Subcutaneous abdominal adipose tissue (tissue), 5 donors: ENCODE results near the gene SLC30A2.
A peak's percentile ranks its signal among the peaks of the same experiment; 100 is the strongest.

ENCODE experiments used
- H3K27ac ChIP-seq: one replicate; pipeline ENCODE4 v1.7.0; 2013; ENCODE audit warnings: low read depth, mild to moderate bottlenecking, inconsistent platforms, low read length, moderate library complexity
- H3K27me3 ChIP-seq, 5 donors: one replicate each; pipeline ENCODE4 v1.7.0; 2013; ENCODE audit warnings: low read length in 5 of 5, inconsistent platforms in 1 of 5; ENCODE audit not compliant: control insufficient read depth in 5 of 5, insufficient read depth in 4 of 5
- H3K36me3 ChIP-seq, 5 donors: one replicate each; pipeline ENCODE4 v1.7.0; 2013; ENCODE audit warnings: low read length in 5 of 5; ENCODE audit not compliant: control insufficient read depth in 5 of 5, insufficient read depth in 5 of 5
- H3K4me1 ChIP-seq, 5 donors: one replicate each; pipeline ENCODE4 v1.7.0; 2013; ENCODE audit warnings: low read length in 5 of 5, mild to moderate bottlenecking in 3 of 5, moderate library complexity in 1 of 5; ENCODE audit not compliant: control insufficient read depth in 5 of 5, insufficient read depth in 5 of 5
- H3K4me3 ChIP-seq, 5 donors: one replicate each; pipeline ENCODE4 v1.7.0; 2013; ENCODE audit warnings: low read length in 5 of 5, low read depth in 1 of 5
- H3K9ac ChIP-seq, 5 donors: one replicate each; pipeline ENCODE4 v1.7.0; 2013; ENCODE audit warnings: low read length in 5 of 5, mild to moderate bottlenecking in 4 of 5, moderate library complexity in 3 of 5
- H3K9me3 ChIP-seq, 5 donors: one replicate each; pipeline ENCODE4 v1.7.0; 2013; ENCODE audit warnings: low read length in 5 of 5; ENCODE audit not compliant: control insufficient read depth in 5 of 5
- donor health status: healthy.
- donor health status: healthy.
- donor health status: healthy.
- donor health status: healthy.
- donor health status: healthy.

The SLC30A2 gene

DNA sequence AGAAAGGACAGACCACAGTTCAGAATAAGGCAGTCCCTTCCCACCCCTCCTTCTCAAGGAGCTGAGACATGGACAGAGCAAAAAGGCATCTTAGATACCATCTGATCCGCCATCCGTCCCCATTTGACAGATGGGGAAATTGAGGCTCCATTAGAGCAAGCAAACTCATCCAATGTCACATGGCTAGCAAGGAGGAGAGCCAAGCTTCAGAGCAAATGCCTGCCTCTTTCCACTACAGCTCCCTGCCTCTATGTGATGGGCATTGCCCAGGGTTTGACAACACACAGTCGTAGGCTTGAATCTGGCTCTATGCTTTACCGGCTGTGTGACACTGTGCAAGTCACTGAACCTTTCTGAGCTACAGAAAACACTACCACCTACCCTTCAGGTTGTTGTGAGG is 3.9 kb downstream of the SLC30A2 start:
- H3K9ac ChIP-seq = no peak overlapping the region
- peaks cover 32 to 53% (median 49%) of the 10 kb centered on the region in 5 donors for H3K27me3 ChIP-seq
- H3K4me1 ChIP-seq = peaks cover 0 to 12% (median 3%) of the 10 kb centered on the region in 5 donors
- H3K4me3 ChIP-seq = no peak overlapping the region
- H3K27ac ChIP-seq = no peak overlapping the region
- no peaks in the 10 kb centered on the region for H3K9me3 ChIP-seq
- H3K36me3 ChIP-seq = no peaks in the 10 kb centered on the region

DNA sequence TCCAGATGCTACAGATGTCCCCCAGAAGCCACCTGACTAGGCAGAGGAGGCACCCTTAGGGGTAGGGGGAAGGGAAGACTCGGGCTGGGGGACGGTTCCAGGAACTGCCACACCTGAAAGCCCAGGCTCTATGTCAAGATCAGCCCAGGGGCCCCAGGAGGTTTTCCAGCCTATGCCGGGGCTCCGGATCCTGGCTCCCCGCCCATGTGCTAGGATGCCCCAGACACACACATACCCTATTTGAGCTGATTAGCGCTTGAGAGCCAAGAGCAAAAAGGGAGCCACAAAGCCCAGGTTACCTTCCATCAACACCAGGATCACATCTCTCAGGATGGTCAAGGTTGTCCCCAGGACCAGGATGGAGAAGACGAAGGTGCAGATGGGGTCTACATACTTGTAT is 4.5 kb downstream of the SLC30A2 start:
- Histone ChIP-seq H3K9me3 (no peaks in the 10 kb centered on the region), H3K4me1 (peaks cover 0 to 10% (median 3%) of the 10 kb centered on the region in 5 donors), H3K4me3 (no peak overlapping the region), H3K27me3 (peaks cover 29 to 48% (median 43%) of the 10 kb centered on the region in 5 donors), H3K9ac (no peak overlapping the region), H3K27ac (no peak overlapping the region), H3K36me3 (no peaks in the 10 kb centered on the region)

DNA sequence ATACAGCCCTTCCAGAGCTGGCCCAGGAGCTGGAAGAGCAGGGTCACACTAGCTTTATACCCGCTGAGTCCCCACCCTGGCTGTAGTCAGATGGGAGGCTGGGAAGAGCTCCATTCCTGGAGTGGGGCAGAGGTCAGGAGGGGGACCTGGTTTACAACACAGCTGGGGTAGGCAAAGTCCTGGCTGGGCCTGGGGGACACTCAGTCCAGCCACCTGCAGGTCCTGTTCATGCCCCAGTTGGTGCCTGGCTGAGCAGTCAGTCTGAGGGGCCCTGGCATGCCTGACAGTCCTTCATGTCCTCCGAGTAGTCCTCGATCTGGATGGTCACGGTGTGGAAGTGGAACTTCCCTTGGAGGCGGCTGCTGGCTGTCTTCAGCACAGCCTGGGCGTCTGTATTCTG is 7.0 kb downstream of the SLC30A2 start:
- Histone ChIP-seq H3K9me3 (no peaks in the 10 kb centered on the region), H3K4me3 (no peak overlapping the region), H3K9ac (no peak overlapping the region), H3K36me3 (no peaks in the 10 kb centered on the region), H3K4me1 (peaks cover 0 to 20% (median 11%) of the 10 kb centered on the region in 5 donors), H3K27ac (no peak overlapping the region), H3K27me3 (peaks cover 12 to 35% (median 25%) of the 10 kb centered on the region in 5 donors)

DNA sequence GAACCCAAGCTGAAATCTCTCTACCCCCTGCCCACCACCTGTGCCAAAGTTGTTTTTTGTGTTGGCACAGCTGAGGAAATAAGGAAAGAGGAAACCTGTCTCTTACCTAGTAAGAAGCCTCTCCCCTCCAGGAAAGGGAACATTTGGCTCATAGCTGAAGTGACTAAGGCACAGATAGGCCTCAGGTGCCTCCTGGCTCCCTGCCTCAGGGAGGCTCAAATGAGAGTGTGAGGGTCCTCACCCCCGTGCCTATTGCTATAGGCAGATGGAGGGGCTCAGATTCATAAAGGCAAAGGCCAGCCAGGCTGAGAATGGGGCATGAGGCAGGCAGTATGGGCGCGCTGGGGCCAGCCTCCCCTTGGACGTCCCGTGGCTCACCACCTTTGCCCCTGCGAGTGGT is 7.4 kb downstream of the SLC30A2 start:
- Histone ChIP-seq H3K4me1 (peaks cover 0 to 20% (median 11%) of the 10 kb centered on the region in 5 donors), H3K9me3 (no peaks in the 10 kb centered on the region), H3K27me3 (peaks cover 12 to 38% (median 23%) of the 10 kb centered on the region in 5 donors), H3K4me3 (no peak overlapping the region), H3K36me3 (no peaks in the 10 kb centered on the region), H3K9ac (no peak overlapping the region), H3K27ac (no peak overlapping the region)

GRCh38 chr1:26037904-26038303 is 8.0 kb downstream of the SLC30A2 start:
- H3K9me3 ChIP-seq = no peaks in the 10 kb centered on the region
- no peak overlapping the region for H3K27ac ChIP-seq
- H3K27me3 ChIP-seq = peaks cover 12 to 34% (median 25%) of the 10 kb centered on the region in 5 donors
- peaks cover 0 to 20% (median 11%) of the 10 kb centered on the region in 5 donors for H3K4me1 ChIP-seq
- no peak overlapping the region for H3K9ac ChIP-seq
- H3K36me3 ChIP-seq = no peaks in the 10 kb centered on the region
- no peak overlapping the region for H3K4me3 ChIP-seq

- no peak overlapping the region for H3K9ac ChIP-seq
- no peaks in the 10 kb centered on the region for H3K9me3 ChIP-seq
- no peaks in the 10 kb centered on the region for H3K36me3 ChIP-seq
- peaks cover 0 to 20% (median 11%) of the 10 kb centered on the region in 5 donors for H3K4me1 ChIP-seq
- H3K27me3 ChIP-seq = peaks cover 10 to 24% (median 19%) of the 10 kb centered on the region in 5 donors
- H3K27ac ChIP-seq = no peak overlapping the region
- no peak overlapping the region for H3K4me3 ChIP-seq
Measured at GRCh38 chr1:26036756-26037281, 9.1 kb downstream of the SLC30A2 start.

GRCh38 chr1:26035959-26036755 is 9.8 kb downstream of the SLC30A2 start:
- peak overlapping the region; percentile 29 for H3K27ac ChIP-seq
- no peaks in the 10 kb centered on the region for H3K36me3 ChIP-seq
- peaks cover 8 to 18% (median 12%) of the 10 kb centered on the region in 5 donors for H3K27me3 ChIP-seq
- H3K9me3 ChIP-seq = no peaks in the 10 kb centered on the region
- peak overlapping the region; percentile 58 to 90 (median 86) for H3K4me3 ChIP-seq
- peak overlapping the region in 4 of 5 donors; percentile 63 to 88 (median 82) for H3K9ac ChIP-seq
- peaks cover 0 to 20% (median 11%) of the 10 kb centered on the region in 5 donors for H3K4me1 ChIP-seq

GRCh38 chr1:26035203-26035958 is 10.5 kb downstream of the SLC30A2 start:
- H3K27me3 ChIP-seq = peaks cover 8 to 22% (median 15%) of the 10 kb centered on the region in 5 donors
- peak overlapping the region in 4 of 5 donors; percentile 63 to 88 (median 82) for H3K9ac ChIP-seq
- no peaks in the 10 kb centered on the region for H3K36me3 ChIP-seq
- H3K4me3 ChIP-seq = peak overlapping the region; percentile 58 to 90 (median 86)
- peak overlapping the region; percentile 29 for H3K27ac ChIP-seq
- no peaks in the 10 kb centered on the region for H3K9me3 ChIP-seq
- peaks cover 0 to 20% (median 11%) of the 10 kb centered on the region in 5 donors for H3K4me1 ChIP-seq

- H3K4me3 ChIP-seq = peak overlapping the region in 4 of 5 donors; percentile 72 to 90 (median 86)
- H3K9me3 ChIP-seq = no peaks in the 10 kb centered on the region
- peaks cover 0 to 20% (median 11%) of the 10 kb centered on the region in 5 donors for H3K4me1 ChIP-seq
- H3K27me3 ChIP-seq = peaks cover 8 to 25% (median 17%) of the 10 kb centered on the region in 5 donors
- H3K27ac ChIP-seq = no peak overlapping the region
- peak overlapping the region in 3 of 5 donors; percentile 30 to 88 (median 77) for H3K9ac ChIP-seq
- H3K36me3 ChIP-seq = no peaks in the 10 kb centered on the region
Measured at GRCh38 chr1:26034504-26035202, 11.3 kb downstream of the SLC30A2 start.
